ENCODE data around the gene PNLIPRP2.

The PNLIPRP2 gene

GRCh38 chr10:116655568-116655967, 34.8 kb downstream of the PNLIPRP2 start:
- no peak overlapping the region for H3K9ac ChIP-seq (ENCODE audit: low read length)
- no peaks in the 10 kb centered on the region for H3K9me3 ChIP-seq (ENCODE audit: insufficient read depth, low read depth, low read length)
- no CpG with 5 or more reads among the region's 2 CpGs for WGBS (ENCODE audit: extremely low coverage, insufficient coverage, insufficient read length)
- peaks cover 0 to 2% of the 10 kb centered on the region in 2 experiments for H3K4me1 ChIP-seq (ENCODE audit: control insufficient read depth in 1 of 2, insufficient read depth in 2 of 2, low read length in 2 of 2)
- no peak for DNase-seq
- H3K14ac ChIP-seq (ENCODE audit: low read length) = no peak overlapping the region
- H4K12ac ChIP-seq (ENCODE audit: low read depth, low read length) = no peak overlapping the region
- no peak overlapping the region for H3K18ac ChIP-seq (ENCODE audit: low read length)
- H3K4me2 ChIP-seq (ENCODE audit: low read length) = no peak overlapping the region
- H2BK5ac ChIP-seq (ENCODE audit: low read depth, low read length, poor library complexity) = no peak overlapping the region
- H3K27me3 ChIP-seq (ENCODE audit: insufficient read depth, low read length) = no peaks in the 10 kb centered on the region
- no peak overlapping the region for H3K4ac ChIP-seq (ENCODE audit: low read depth, low read length)
- no peak overlapping the region for H2BK120ac ChIP-seq (ENCODE audit: insufficient read depth, low read length, poor library complexity)
- H3K79me2 ChIP-seq (ENCODE audit: control insufficient read depth, insufficient read depth, low read length, poor library complexity) = no peaks in the 10 kb centered on the region
- no peak overlapping the region for H4K8ac ChIP-seq (ENCODE audit: low read depth, low read length)
- peak overlapping the region; percentile 32 for H3K4me3 ChIP-seq (ENCODE audit: low read depth, low read length)
- H3K79me1 ChIP-seq (ENCODE audit: low read length) = no peaks in the 10 kb centered on the region
- no peak overlapping the region for H3K27ac ChIP-seq (ENCODE audit: low read depth, low read length)
- H2BK12ac ChIP-seq (ENCODE audit: low read length) = no peak overlapping the region
- H3K23ac ChIP-seq (ENCODE audit: low read length) = no peak overlapping the region
- H4K91ac ChIP-seq (ENCODE audit: low read depth, low read length) = no peak overlapping the region
- no peak overlapping the region for H2AFZ ChIP-seq (ENCODE audit: insufficient read depth, low read length, poor library complexity)
- H3K36me3 ChIP-seq (ENCODE audit: control insufficient read depth in 1 of 2, insufficient read depth in 2 of 2, low read length in 2 of 2) = no peaks in the 10 kb centered on the region
- H2AK5ac ChIP-seq (ENCODE audit: low read length) = no peak overlapping the region

GRCh38 chr10:116656044-116656443, 35.3 kb downstream of the PNLIPRP2 start:
- Histone ChIP-seq H3K79me1 (ENCODE audit: low read length) (no peaks in the 10 kb centered on the region), H3K23ac (ENCODE audit: low read length) (no peak overlapping the region), H3K9me3 (ENCODE audit: insufficient read depth, low read depth, low read length) (no peaks in the 10 kb centered on the region), H2AK5ac (ENCODE audit: low read length) (no peak overlapping the region), H3K18ac (ENCODE audit: low read length) (no peak overlapping the region), H3K4me1 (ENCODE audit: control insufficient read depth in 1 of 2, insufficient read depth in 2 of 2, low read length in 2 of 2) (peaks cover 0 to 2% of the 10 kb centered on the region in 2 experiments), H2BK5ac (ENCODE audit: low read depth, low read length, poor library complexity) (no peak overlapping the region), H3K4me2 (ENCODE audit: low read length) (no peak overlapping the region), H3K14ac (ENCODE audit: low read length) (no peak overlapping the region), H4K12ac (ENCODE audit: low read depth, low read length) (no peak overlapping the region), H2AFZ (ENCODE audit: insufficient read depth, low read length, poor library complexity) (no peak overlapping the region), H4K8ac (ENCODE audit: low read depth, low read length) (no peak overlapping the region), H3K36me3 (ENCODE audit: control insufficient read depth in 1 of 2, insufficient read depth in 2 of 2, low read length in 2 of 2) (no peaks in the 10 kb centered on the region), H3K27me3 (ENCODE audit: insufficient read depth, low read length) (no peaks in the 10 kb centered on the region), H4K91ac (ENCODE audit: low read depth, low read length) (no peak overlapping the region), H3K4me3 (ENCODE audit: low read depth, low read length) (no peak overlapping the region), H3K4ac (ENCODE audit: low read depth, low read length) (no peak overlapping the region), H2BK120ac (ENCODE audit: insufficient read depth, low read length, poor library complexity) (no peak overlapping the region), H3K27ac (ENCODE audit: low read depth, low read length) (no peak overlapping the region), H3K9ac (ENCODE audit: low read length) (no peak overlapping the region), H3K79me2 (ENCODE audit: control insufficient read depth, insufficient read depth, low read length, poor library complexity) (no peaks in the 10 kb centered on the region), H2BK12ac (ENCODE audit: low read length) (no peak overlapping the region)
- no CpG with 5 or more reads among the region's 4 CpGs for WGBS (ENCODE audit: extremely low coverage, insufficient coverage, insufficient read length)
- no peak for DNase-seq

- Histone ChIP-seq H3K4ac (ENCODE audit: low read depth, low read length) (no peak overlapping the region), H3K27me3 (ENCODE audit: insufficient read depth, low read length) (no peaks in the 10 kb centered on the region), H3K4me1 (ENCODE audit: control insufficient read depth in 1 of 2, insufficient read depth in 2 of 2, low read length in 2 of 2) (peaks cover 0 to 2% of the 10 kb centered on the region in 2 experiments), H2AFZ (ENCODE audit: insufficient read depth, low read length, poor library complexity) (no peak overlapping the region), H2BK5ac (ENCODE audit: low read depth, low read length, poor library complexity) (no peak overlapping the region), H2AK5ac (ENCODE audit: low read length) (no peak overlapping the region), H4K12ac (ENCODE audit: low read depth, low read length) (no peak overlapping the region), H2BK120ac (ENCODE audit: insufficient read depth, low read length, poor library complexity) (no peak overlapping the region), H3K36me3 (ENCODE audit: control insufficient read depth in 1 of 2, insufficient read depth in 2 of 2, low read length in 2 of 2) (peaks cover 0 to under 1% of the 10 kb centered on the region in 2 experiments), H3K79me1 (ENCODE audit: low read length) (no peaks in the 10 kb centered on the region), H3K4me3 (ENCODE audit: low read depth, low read length) (no peak overlapping the region), H3K23ac (ENCODE audit: low read length) (no peak overlapping the region), H3K27ac (ENCODE audit: low read depth, low read length) (no peak overlapping the region), H3K9me3 (ENCODE audit: insufficient read depth, low read depth, low read length) (no peaks in the 10 kb centered on the region), H4K8ac (ENCODE audit: low read depth, low read length) (no peak overlapping the region), H4K91ac (ENCODE audit: low read depth, low read length) (no peak overlapping the region), H2BK12ac (ENCODE audit: low read length) (no peak overlapping the region), H3K4me2 (ENCODE audit: low read length) (no peak overlapping the region), H3K9ac (ENCODE audit: low read length) (no peak overlapping the region), H3K79me2 (ENCODE audit: control insufficient read depth, insufficient read depth, low read length, poor library complexity) (no peaks in the 10 kb centered on the region), H3K18ac (ENCODE audit: low read length) (no peak overlapping the region), H3K14ac (ENCODE audit: low read length) (no peak overlapping the region)
- peak in 1 of 2 donors; percentile 43 for DNase-seq
- no CpG with 5 or more reads among the region's 5 CpGs for WGBS (ENCODE audit: extremely low coverage, insufficient coverage, insufficient read length)
Observed at GRCh38 chr10:116657863-116658551, 37.3 kb downstream of the PNLIPRP2 start.

GRCh38 chr10:116659049-116659670, 38.4 kb downstream of the PNLIPRP2 start:
- H4K8ac ChIP-seq (ENCODE audit: low read depth, low read length) = no peak overlapping the region
- no peaks in the 10 kb centered on the region for H3K9me3 ChIP-seq (ENCODE audit: insufficient read depth, low read depth, low read length)
- H3K27me3 ChIP-seq (ENCODE audit: insufficient read depth, low read length) = no peaks in the 10 kb centered on the region
- no peak overlapping the region for H2BK5ac ChIP-seq (ENCODE audit: low read depth, low read length, poor library complexity)
- no peaks in the 10 kb centered on the region for H3K79me2 ChIP-seq (ENCODE audit: control insufficient read depth, insufficient read depth, low read length, poor library complexity)
- H4K12ac ChIP-seq (ENCODE audit: low read depth, low read length) = no peak overlapping the region
- H3K23ac ChIP-seq (ENCODE audit: low read length) = no peak overlapping the region
- no peak overlapping the region for H3K4me3 ChIP-seq (ENCODE audit: low read depth, low read length)
- no peak overlapping the region for H3K4me2 ChIP-seq (ENCODE audit: low read length)
- no peak for DNase-seq
- H3K79me1 ChIP-seq (ENCODE audit: low read length) = no peaks in the 10 kb centered on the region
- H3K9ac ChIP-seq (ENCODE audit: low read length) = no peak overlapping the region
- H3K4ac ChIP-seq (ENCODE audit: low read depth, low read length) = no peak overlapping the region
- peaks cover 0 to 2% of the 10 kb centered on the region in 2 experiments for H3K4me1 ChIP-seq (ENCODE audit: control insufficient read depth in 1 of 2, insufficient read depth in 2 of 2, low read length in 2 of 2)
- no peak overlapping the region for H3K18ac ChIP-seq (ENCODE audit: low read length)
- H2AFZ ChIP-seq (ENCODE audit: insufficient read depth, low read length, poor library complexity) = no peak overlapping the region
- H2AK5ac ChIP-seq (ENCODE audit: low read length) = no peak overlapping the region
- H3K14ac ChIP-seq (ENCODE audit: low read length) = no peak overlapping the region
- no peak overlapping the region for H2BK12ac ChIP-seq (ENCODE audit: low read length)
- H4K91ac ChIP-seq (ENCODE audit: low read depth, low read length) = no peak overlapping the region
- H2BK120ac ChIP-seq (ENCODE audit: insufficient read depth, low read length, poor library complexity) = no peak overlapping the region
- no CpG with 5 or more reads among the region's 10 CpGs for WGBS (ENCODE audit: extremely low coverage, insufficient coverage, insufficient read length)
- H3K27ac ChIP-seq (ENCODE audit: low read depth, low read length) = no peak overlapping the region
- H3K36me3 ChIP-seq (ENCODE audit: control insufficient read depth in 1 of 2, insufficient read depth in 2 of 2, low read length in 2 of 2) = peaks cover 8% of the 10 kb centered on the region in 2 experiments
